Cardiac septum (tissue), 1 donor: Measurements from ENCODE around the gene RPL23. TPM values are rescaled to one million over a fixed set of nuclear protein-coding genes. Genes with fewer than 3 reads are reported as not detected.

Source experiments
- DNase-seq: peaks from one replicate; pipeline ENCODE4 v3.0.0-alpha.2; 2020; ENCODE audit warnings: low spot score
- intact Hi-C: fragments of 100-400 bp; cut with DNase I; formaldehyde crosslinking; loops from one replicate; pipeline ENCODE4 v1.14.0; 2022
- total RNA-seq: library from RNA; stranded (reverse); fragmentation: NEBNext Ultra II Directional; extraction: Animal tissue kit (Norgen Biotek cat#: 25700); gene quantifications from one replicate; pipeline ENCODE4 v1.2.1, GENCODE V29; 2021
- donor health status: DM: no; HTN: no; CAD: no.

Gene RPL23
- total RNA-seq, 1 donor from 2014 or later, result 564 TPM

DNA sequence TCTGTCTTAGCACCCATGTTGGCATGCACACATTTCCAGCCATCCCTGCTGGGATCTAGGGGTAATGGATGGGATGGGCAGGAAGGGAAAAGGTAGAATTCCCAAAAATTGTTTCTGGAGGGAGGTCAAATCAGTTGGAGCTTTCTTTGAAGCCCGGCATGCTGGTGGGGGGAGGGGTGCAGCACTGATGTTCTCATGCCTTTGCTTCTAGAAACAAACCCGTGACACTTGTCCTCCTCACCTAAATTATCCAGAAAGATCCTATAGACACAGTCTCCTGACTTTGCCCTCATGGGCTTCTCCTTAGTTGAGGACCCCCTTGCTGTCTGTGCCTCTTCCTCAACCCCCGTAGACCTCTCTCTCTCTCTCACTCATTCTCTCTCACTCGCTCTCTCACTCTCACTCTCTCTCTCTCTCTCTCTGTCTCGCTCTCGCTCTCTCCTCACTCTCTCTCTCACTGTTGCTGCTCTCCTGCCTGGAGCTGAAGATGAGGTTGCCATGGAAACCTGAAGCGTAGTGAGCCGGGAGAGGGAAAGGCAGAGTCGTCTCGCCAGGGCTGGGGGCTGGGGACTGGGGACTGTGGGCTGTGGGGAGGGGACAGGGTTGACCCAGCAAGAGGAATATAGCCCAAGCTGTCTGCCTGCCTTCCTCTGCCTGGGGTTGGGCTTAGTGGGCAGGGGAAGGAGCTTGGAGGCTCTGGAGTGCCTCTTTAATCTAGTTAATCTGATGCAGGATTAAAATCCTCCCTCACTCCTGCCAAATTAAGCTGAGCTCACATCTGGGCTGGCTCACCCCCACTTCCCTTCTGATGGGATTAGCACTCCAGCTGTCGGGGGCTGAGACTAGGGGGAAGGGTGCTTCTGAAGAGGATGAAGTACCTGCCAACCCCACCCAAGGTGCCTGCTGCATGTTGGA lies 32.5 kb upstream of the RPL23 start:
- no peak for DNase-seq
- intact Hi-C loops, result no loop called here

GRCh38 chr17:38885044-38885727 lies 31.7 kb upstream of the RPL23 start:
- DNase-seq, result no peak
- intact Hi-C loops, result no loop called here

DNA sequence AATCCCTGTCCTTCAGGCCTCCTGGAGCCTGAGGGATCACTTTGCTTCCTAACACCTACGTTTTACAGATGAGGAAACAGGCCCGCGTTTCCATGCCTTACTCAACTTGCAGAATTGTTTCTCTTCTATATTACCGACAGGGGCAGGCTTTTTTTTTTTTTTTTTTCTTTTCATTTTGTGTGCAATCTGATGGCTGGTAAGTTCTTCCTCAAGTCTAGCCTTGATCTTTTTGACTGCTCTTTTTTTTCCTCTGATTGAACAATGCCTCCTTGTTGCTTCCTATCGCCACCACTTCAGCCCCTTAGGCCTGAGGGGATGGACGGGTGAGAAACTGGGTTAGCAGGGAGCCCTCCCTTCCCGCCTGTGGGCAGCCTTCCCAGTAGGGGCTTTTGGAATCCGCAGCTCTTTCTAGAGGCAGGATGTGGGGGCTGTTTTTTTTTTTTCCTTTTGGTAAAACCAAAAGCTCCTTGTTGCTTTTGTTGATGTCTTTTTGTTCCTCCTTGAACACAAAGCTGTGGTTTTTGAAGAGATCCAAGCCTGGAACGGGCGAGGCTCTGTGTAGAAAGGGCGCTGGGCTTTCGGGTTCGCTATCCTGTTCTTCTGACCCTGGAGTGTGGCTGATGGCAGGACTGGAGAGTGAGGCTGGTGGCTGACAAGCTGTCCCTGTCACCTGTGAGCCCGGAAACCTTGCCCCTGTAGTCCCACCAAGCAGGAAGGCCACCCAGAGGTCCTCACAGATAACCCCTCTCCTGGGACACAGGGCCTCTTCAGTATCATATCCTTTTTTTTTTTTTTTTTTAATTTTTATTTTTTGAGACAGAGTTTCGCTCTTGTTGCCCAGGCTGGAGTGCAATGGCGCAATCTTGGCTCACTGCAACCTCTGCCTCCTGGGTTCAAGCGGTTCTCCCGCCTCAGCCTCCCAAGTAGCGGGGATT lies 30.3 kb upstream of the RPL23 start:
- DNase-seq, result no peak
- intact Hi-C loops, result no loop called here

- intact Hi-C loops, result no loop called here
- DNase-seq, result no peak
Observed at GRCh38 chr17:38882870-38883269, 29.3 kb upstream of the RPL23 start.

DNA sequence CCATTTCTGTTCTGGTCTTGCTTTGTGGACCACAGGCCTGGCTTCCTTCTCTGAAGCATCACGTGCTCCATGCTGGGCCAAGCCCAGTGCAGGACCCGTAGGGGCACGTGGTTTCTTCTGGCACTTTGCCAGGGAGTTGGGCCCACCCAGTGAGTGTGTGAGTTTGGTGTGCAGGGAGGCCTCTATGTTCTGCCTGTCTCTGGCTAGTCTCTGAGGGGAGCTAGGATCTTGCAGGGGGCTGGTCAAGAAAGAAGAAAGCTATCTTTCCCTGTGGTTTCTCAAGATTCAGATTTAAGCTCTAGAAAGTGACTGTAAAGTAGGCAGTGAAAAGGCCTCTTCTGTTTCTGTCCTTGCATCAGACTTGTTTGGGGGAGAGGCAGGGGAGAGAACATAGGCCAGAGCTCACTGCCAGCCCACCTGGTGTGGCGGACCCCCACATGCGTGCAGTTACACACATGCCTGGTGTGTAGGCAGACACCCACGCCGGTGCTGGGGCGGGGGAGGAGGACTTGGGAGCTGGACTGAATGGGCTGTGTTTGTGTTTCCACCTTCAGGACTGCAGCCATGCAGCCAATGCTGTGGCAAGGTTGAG lies 28.2 kb upstream of the RPL23 start:
- no peak for DNase-seq
- intact Hi-C loops, result no loop called here

- DNase-seq, result no peak
- intact Hi-C loops, result loop anchor here (10.0 kb wide), 1 partner anchor 85 kb away; the partner anchor contains the start of gene FBXO47
Observed at GRCh38 chr17:38879878-38880665, 26.6 kb upstream of the RPL23 start.

DNA sequence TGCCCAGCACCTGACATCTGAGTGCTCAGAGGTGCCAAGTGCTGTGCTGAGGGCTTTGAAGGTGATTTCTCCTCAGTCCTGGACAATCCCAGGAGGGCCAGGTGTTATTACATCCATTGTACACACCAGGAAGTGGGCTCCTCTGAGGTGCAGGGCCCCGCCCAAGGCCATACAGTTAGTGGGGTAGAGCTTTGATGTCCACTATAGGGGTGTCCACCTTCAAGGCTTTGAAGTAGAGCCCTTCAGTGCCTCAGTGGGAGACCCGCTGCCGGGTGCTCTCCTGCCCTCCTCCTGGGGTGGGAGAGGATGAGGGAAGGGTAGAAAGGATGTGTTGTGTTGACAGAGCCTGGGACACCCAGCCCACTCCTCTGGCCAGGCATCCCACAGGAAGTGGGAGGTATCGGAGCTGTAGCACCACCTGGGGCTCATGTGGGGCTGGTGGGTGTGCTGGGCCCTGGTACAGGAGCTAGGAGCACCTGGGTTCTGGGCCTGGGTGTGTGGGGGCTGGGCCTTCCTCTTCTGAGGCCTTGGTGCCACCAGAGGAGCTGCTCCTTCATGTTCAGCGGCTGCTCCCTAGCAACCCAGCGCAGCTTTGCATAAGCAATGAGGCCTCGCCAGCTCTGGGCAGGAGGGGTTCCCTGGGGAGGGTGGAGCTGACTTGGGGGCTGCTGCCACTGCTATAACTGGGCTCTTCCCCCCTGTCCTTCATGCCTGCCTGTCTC lies 23.8 kb upstream of the RPL23 start:
- intact Hi-C loops, result loop anchor here (10.0 kb wide), 1 partner anchor 88 kb away; the partner anchor contains the start of gene FBXO47
- no peak for DNase-seq

- DNase-seq, result no peak
- intact Hi-C loops, result loop anchor here (10.0 kb wide), 1 partner anchor 89 kb away; the partner anchor contains the start of gene FBXO47
Observed at GRCh38 chr17:38875477-38876075, 22.1 kb upstream of the RPL23 start.

DNA sequence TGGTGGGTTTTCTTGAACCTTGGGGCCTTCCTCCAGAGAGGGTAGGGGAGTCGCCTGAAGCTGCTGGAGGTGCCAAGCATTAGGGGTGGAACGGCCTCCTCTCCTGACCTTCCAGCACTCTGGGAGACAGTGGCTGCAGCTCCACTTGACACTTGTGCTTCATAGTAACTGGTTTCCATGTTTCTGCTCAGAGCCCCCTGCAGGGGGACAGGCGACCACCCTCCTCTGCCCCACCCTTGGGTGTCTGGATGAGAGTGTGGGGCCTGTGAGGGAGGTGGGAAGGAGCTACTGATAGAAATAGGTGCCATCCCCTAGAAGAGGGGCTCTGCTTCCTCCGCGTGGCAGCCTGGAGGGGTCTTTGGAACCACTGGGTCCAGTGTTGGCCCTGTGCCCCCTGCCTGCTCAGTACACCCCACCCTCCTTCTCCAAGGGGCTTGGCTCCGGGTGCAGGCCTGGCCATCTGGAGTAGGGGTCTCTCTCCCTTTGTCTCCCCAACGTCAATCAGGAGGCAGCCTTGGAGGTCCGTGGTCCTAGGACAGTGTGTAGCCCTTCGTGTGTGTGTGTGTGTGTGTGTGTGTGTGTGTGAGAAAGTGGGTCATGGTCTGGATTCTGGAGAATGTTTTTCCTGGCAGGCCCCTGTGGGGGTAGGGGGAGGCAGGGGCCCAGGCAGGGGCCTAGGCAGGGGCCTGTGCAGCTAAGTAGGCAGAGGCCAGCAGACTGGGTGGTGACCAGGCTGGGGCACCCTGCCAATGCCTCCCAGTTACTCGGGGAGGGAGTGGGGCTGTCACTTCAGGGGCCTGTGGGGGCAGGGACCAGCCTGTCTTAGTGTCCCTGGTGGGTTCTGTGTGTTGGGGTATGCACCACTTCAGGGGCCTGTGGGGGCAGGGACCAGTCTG lies 21.2 kb upstream of the RPL23 start:
- no peak for DNase-seq
- intact Hi-C loops, result loop anchor here (5.0 to 10.0 kb wide), 3 partner anchors 33 to 172 kb away; partner anchors contain the start of gene FBXO47

DNA sequence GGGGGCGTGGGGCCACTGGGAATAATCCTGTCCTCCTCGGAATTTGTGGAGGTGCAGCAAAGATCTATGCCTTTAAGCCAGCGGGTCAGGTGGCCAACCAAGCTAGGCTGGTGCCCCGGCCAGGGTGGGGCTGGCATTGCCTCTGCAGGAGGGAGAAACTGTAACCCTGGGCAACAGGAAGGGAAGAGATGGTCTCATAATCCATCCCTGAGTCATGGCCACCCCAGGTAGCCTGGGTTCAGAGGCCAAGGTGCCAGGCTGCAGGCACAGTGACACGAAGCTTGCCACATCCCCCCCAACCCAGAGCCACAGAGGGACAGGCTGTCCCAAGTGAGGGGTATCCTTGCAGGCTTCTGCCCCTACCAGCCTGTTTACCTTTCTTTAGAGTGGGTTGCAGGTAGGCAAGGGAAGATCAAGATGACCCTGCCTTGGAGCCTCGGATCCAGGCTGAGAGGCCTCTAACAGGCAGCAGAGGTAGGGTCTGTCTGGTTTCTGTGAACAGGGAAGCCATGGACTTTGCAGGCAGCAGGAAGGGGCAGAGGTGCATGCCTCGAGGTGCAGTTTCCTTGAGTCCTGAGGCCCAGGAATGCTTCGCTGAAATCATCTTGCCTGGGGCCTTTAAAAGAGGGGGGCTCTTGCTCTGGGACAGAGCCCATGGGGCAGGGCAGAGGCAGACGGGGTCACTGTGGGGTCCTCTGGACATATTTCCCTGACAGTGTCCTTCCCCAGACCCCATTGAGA lies 20.3 kb upstream of the RPL23 start:
- intact Hi-C loops, result loop anchor here (5.0 to 10.0 kb wide), 3 partner anchors 33 to 172 kb away; partner anchors contain the start of gene FBXO47
- no peak for DNase-seq

GRCh38 chr17:38872671-38873385 lies 19.3 kb upstream of the RPL23 start:
- intact Hi-C loops, result loop anchor here (5.0 to 10.0 kb wide), 3 partner anchors 34 to 171 kb away; partner anchors contain the start of gene FBXO47
- no peak for DNase-seq

GRCh38 chr17:38872027-38872511 lies 18.5 kb upstream of the RPL23 start:
- intact Hi-C loops, result loop anchor here (5.0 to 10.0 kb wide), 3 partner anchors 35 to 170 kb away; partner anchors contain the start of gene FBXO47
- DNase-seq, result no peak

DNA sequence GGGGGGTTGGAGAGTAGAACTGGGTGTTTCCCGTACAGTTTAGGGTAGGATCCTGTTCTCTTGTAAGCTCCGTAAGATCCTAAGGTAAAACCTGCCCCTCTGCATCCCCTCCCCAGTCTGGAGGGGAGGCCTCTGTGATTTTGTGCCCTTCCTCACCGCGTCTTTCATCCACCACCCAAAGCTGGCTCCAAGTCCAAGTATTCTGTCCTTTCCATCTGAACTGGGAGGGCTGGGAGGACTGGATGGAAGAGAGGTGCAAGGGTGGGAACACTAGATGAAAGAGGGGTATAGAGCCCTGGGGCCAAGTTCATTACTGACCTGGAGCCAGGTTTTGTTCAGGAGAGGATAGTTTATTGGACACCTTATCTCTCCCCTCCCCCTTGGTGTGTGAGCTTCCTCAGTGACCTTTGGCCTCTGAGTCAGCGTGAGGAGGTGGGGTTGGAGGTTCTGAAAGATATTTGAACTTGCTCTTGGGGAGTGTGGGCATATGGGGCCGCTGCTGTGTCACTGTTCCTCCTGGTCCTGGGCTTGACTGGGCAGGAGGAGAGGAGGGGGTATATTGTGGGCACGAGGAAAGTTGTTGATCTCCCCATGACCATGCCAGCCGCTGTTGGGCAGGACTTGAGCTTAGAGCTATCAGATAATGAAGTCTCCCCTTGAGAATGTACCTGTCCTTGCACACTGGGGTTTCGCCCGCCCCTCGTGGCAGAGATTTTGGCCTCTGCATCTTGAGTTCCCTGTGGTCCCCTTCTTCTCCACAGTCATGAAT lies 17.9 kb upstream of the RPL23 start:
- intact Hi-C loops, result loop anchor here (5.0 to 10.0 kb wide), 3 partner anchors 36 to 169 kb away; partner anchors contain the start of gene FBXO47
- DNase-seq, result peak; percentile 89
